ENCODE results near the gene NCOA6.

DNA sequence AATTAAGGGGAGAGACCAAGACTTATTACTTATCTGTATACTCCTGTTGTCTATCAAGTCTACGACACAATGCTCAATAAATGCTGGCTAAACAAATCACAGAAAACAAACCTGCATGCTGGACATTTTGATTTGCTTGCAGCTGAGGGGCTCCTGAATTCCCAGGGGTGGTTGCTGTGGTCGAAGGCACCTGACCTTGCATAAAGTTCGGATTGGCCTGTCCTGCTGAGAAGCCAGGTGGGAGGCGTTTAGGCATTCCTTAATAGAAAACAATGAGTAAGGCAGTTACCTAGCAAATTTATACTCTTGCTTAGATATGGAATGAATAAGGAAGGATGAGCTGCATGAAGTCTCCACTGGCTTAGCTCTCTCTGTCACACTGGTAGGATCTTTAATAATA lies 70.8 kb downstream of the NCOA6 start:
- TF ChIP-seq, protein P1, sequence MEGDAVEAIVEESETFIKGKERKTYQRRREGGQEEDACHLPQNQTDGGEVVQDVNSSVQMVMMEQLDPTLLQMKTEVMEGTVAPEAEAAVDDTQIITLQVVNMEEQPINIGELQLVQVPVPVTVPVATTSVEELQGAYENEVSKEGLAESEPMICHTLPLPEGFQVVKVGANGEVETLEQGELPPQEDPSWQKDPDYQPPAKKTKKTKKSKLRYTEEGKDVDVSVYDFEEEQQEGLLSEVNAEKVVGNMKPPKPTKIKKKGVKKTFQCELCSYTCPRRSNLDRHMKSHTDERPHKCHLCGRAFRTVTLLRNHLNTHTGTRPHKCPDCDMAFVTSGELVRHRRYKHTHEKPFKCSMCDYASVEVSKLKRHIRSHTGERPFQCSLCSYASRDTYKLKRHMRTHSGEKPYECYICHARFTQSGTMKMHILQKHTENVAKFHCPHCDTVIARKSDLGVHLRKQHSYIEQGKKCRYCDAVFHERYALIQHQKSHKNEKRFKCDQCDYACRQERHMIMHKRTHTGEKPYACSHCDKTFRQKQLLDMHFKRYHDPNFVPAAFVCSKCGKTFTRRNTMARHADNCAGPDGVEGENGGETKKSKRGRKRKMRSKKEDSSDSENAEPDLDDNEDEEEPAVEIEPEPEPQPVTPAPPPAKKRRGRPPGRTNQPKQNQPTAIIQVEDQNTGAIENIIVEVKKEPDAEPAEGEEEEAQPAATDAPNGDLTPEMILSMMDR (conservative IDR thresholded peaks at IDR 0.05; ENCODE audit: low read length): no peak
- TF ChIP-seq EZH2phosphoT487 (IDR thresholded peaks at IDR 0.05; ENCODE audit: borderline replicate concordance, low read depth, low read length): no peak

Data from OCI-LY7 (cell line).